HCT116 (cell line): ENCODE data around the gene HAGH. TPM values are rescaled to one million over a fixed set of nuclear protein-coding genes. Genes with fewer than 3 reads are reported as not detected.

ENCODE experiments used
- ATAC-seq: fragments of 200-7000 bp; cut with Tn5 transposase; 2 replicates; pipeline ENCODE4 v1.9.1; 2020; ENCODE audit warnings: mild to moderate bottlenecking, moderate library complexity
- BruUV-seq: library from RNA; stranded (reverse); fragments of 400-500 nt; replicated peaks from 2 replicates; lab custom pipeline; 2021; lab: Mats Ljungman, UMichigan
- CTCF ChIA-PET: fragments of 300-600 bp; sonication (Branson Sonifier 250); formaldehyde crosslinking; loops from one replicate; lab custom pipeline; 2021; ENCODE audit warnings: antibody characterized with exemption; lab: Charles Lee
- POLR2A ChIA-PET: fragments of 300-600, 350-600 bp; sonication (Branson Sonifier 250); formaldehyde crosslinking; loops from one replicate; lab custom pipeline; 2021; ENCODE audit warnings: antibody characterized with exemption; lab: Charles Lee
- RAD21 ChIA-PET, 2 experiments: fragments of 300-600 bp; sonication (Branson Sonifier 250); formaldehyde crosslinking; loops; one replicate each; lab custom pipeline; 2023; ENCODE audit warnings: low total read pairs in 2 of 2; ENCODE audit not compliant: uncharacterized antibody in 2 of 2, unreplicated experiment in 2 of 2, low non-redundant PET in 1 of 2; lab: Charles Lee
- DNase-seq: peaks from one replicate; pipeline ENCODE4 v3.0.0-alpha.2; 2010; ENCODE audit warnings: low read depth, low spot score
- H2AFZ ChIP-seq: fragments of 200-600 bp; shearing (Covaris generic), sonication (generic); 2 replicates; pipeline ENCODE4 v1.6.1; 2017; ENCODE audit warnings: low read depth, mixed run types, mixed read lengths, antibody characterized with exemption, low read length; ENCODE audit not compliant: poor library complexity, severe bottlenecking
- H3K27ac ChIP-seq: 2 replicates; pipeline ENCODE4 v1.5.1; 2012; ENCODE audit warnings: low read depth, low read length
- H3K27me3 ChIP-seq: fragments of 200-600 bp; sonication (generic); 2 replicates; pipeline ENCODE4 v1.6.1; 2016; ENCODE audit warnings: mixed run types, low read length, mixed read lengths; ENCODE audit not compliant: insufficient read depth
- H3K36me3 ChIP-seq, 2 experiments: fragments of 200-500 bp in 1 of 2; fragments of 200-600 bp in 1 of 2; sonication (Bioruptor generic) in 1 of 2; sonication (generic) in 1 of 2; 2 replicates each; pipeline versions ENCODE4 v1.5.1 to v1.6.1; 2014 to 2016; ENCODE audit warnings: low read length in 2 of 2, inconsistent platforms in 1 of 2, mixed read lengths in 1 of 2, mixed run types in 1 of 2; ENCODE audit not compliant: insufficient read depth in 2 of 2, control insufficient read depth in 1 of 2
- H3K4me1 ChIP-seq, 2 experiments: fragments of 200-600 bp in 1 of 2; sonication (generic) in 1 of 2; 2 replicates each; pipeline versions ENCODE4 v1.5.1 to v1.6.1; 2012 to 2017; ENCODE audit warnings: low read length in 2 of 2, inconsistent platforms in 1 of 2, mild to moderate bottlenecking in 1 of 2, mixed read lengths in 1 of 2, mixed run types in 1 of 2, moderate library complexity in 1 of 2; ENCODE audit not compliant: insufficient read depth in 2 of 2, control insufficient read depth in 1 of 2
- H3K4me2 ChIP-seq: fragments of 200-600 bp; sonication (generic); 2 replicates; pipeline ENCODE4 v1.6.1; 2017; ENCODE audit warnings: mixed run types, low read length, mixed read lengths
- H3K4me3 ChIP-seq, 2 experiments: fragments of 200-600 bp in 1 of 2; sonication (generic) in 1 of 2; replicated peaks in 1 of 2; 2 replicates each; pipeline ENCODE4 v1.5.1; 2011 to 2016; ENCODE audit warnings: low read length in 2 of 2, control low read depth in 1 of 2, low read depth in 1 of 2, mild to moderate bottlenecking in 1 of 2, mixed read lengths in 1 of 2, mixed run types in 1 of 2
- H3K79me2 ChIP-seq: fragments of 200-600 bp; sonication (generic); 2 replicates; pipeline ENCODE4 v1.6.1; 2017; ENCODE audit warnings: mild to moderate bottlenecking, mixed run types, low read length, moderate library complexity, mixed read lengths; ENCODE audit not compliant: insufficient read depth
- H3K9ac ChIP-seq: fragments of 200-600 bp; sonication (generic); 2 replicates; pipeline ENCODE4 v1.6.1; 2016; ENCODE audit warnings: low read length, mixed read lengths
- H3K9me2 ChIP-seq: fragments of 200-600 bp; sonication (generic), shearing (Covaris generic); 2 replicates; pipeline ENCODE4 v1.6.1; 2017; ENCODE audit warnings: mixed run types, mild to moderate bottlenecking, moderate library complexity; ENCODE audit not compliant: insufficient read depth
- H3K9me3 ChIP-seq, 2 experiments: fragments of 200-500 bp in 1 of 2; fragments of 200-600 bp in 1 of 2; sonication (Bioruptor generic) in 1 of 2; sonication (generic) in 1 of 2; 2 replicates each; pipeline ENCODE4 v1.6.1; 2014 to 2017; ENCODE audit warnings: low read length in 2 of 2, mixed read lengths in 2 of 2, inconsistent platforms in 1 of 2, low read depth in 1 of 2, mild to moderate bottlenecking in 1 of 2, mixed run types in 1 of 2, moderate library complexity in 1 of 2; ENCODE audit not compliant: control insufficient read depth in 1 of 2, insufficient read depth in 1 of 2
- H4K20me1 ChIP-seq: fragments of 200-600 bp; sonication (generic), shearing (Covaris generic); 2 replicates; pipeline ENCODE4 v1.6.1; 2017; ENCODE audit warnings: mixed run types, mild to moderate bottlenecking, moderate library complexity; ENCODE audit not compliant: insufficient read depth
- CBX3 ChIP-seq: IDR thresholded peaks from 2 replicates; pipeline ENCODE4 v1.6.1; 2012; ENCODE audit warnings: low read depth
- EZH2phosphoT487 ChIP-seq: fragments of 200-600 bp; IDR thresholded peaks from 2 replicates; pipeline ENCODE4 v1.6.1; 2018; ENCODE audit warnings: antibody characterized with exemption, borderline replicate concordance
- FOSL1 ChIP-seq: IDR thresholded peaks from 2 replicates; pipeline ENCODE4 v1.6.1; 2012; ENCODE audit warnings: low read depth
- JUND ChIP-seq: IDR thresholded peaks from 2 replicates; pipeline ENCODE4 v1.6.1; 2012
- MAX ChIP-seq: IDR thresholded peaks from 2 replicates; pipeline ENCODE4 v1.6.1; 2012
- POLR2A ChIP-seq: IDR thresholded peaks from 2 replicates; pipeline ENCODE4 v1.7.0; 2011; ENCODE audit warnings: borderline replicate concordance; ENCODE audit not compliant: insufficient read depth, insufficient read length; ENCODE audit errors: extremely low read depth
- POLR2AphosphoS5 ChIP-seq: IDR thresholded peaks from 2 replicates; pipeline ENCODE4 v1.6.1; 2011; ENCODE audit warnings: mild to moderate bottlenecking, low read depth, low read length, moderate library complexity
- SIN3A ChIP-seq: IDR thresholded peaks from 2 replicates; pipeline ENCODE4 v1.6.1; 2012; ENCODE audit warnings: low read depth
- SP1 ChIP-seq: IDR thresholded peaks from 2 replicates; pipeline ENCODE4 v1.6.1; 2012; ENCODE audit warnings: low read depth
- ZBTB33 ChIP-seq: IDR thresholded peaks from 2 replicates; pipeline ENCODE4 v1.6.1; 2011; ENCODE audit warnings: mild to moderate bottlenecking, low read length, moderate library complexity; ENCODE audit not compliant: insufficient replicate concordance; ENCODE audit errors: extremely low read depth
- ZFX ChIP-seq: fragments of 450-650 bp; IDR thresholded peaks from 2 replicates; pipeline ENCODE4 v1.6.1; 2017
- intact Hi-C: fragments of 100-400 bp; cut with micrococcal nuclease; formaldehyde crosslinking; loops from 2 replicates; pipeline ENCODE4 v1.10.0; 2022
- total RNA-seq: library from RNA; stranded (reverse); gene quantifications from one replicate; pipeline ENCODE4 v1.2.1, GENCODE V29; 2021; ENCODE audit not compliant: unreplicated experiment

HAGH gene
- total RNA-seq, 1 experiment from 2014 or later = 39.1 TPM

GRCh38 chr16:1818204-1818872 lies 8.3 kb downstream of the HAGH start:
- Histone ChIP-seq H3K4me3 (no peak overlapping the region), H3K36me3 (0 out of 4 replicates have a peak, but pooled peaks cover 2 to 5% of the 10 kb centered on the region in 2 experiments), H3K9ac (no peak overlapping the region), H3K27ac (no peak overlapping the region), H2AFZ (no peak overlapping the region), H3K9me2 (no peaks in the 10 kb centered on the region), H3K27me3 (no peaks in the 10 kb centered on the region), H4K20me1 (no peaks in the 10 kb centered on the region), H3K79me2 (no peaks in the 10 kb centered on the region), H3K9me3 (no peaks in the 10 kb centered on the region), H3K4me1 (no peaks in the 10 kb centered on the region), H3K4me2 (no peak overlapping the region)
- TF ChIP-seq JUND = no peak
- no peak for TF ChIP-seq ZFX
- no peak for TF ChIP-seq SIN3A
- no peak for TF ChIP-seq POLR2A
- no peak for TF ChIP-seq ZBTB33
- TF ChIP-seq EZH2phosphoT487 = no peak
- TF ChIP-seq CBX3 = no peak
- TF ChIP-seq MAX = no peak
- no peak for TF ChIP-seq POLR2AphosphoS5
- TF ChIP-seq FOSL1 = no peak
- no peak for TF ChIP-seq SP1
- BruUV-seq = no TSS peak
- intact Hi-C loops = no loop called here
- no peak for ATAC-seq
- CTCF ChIA-PET = no interaction called here
- no peak for DNase-seq
- RAD21 ChIA-PET = no interaction called here
- POLR2A ChIA-PET = no interaction called here
